IPS DF 6.9 (cell line): ENCODE data around the gene ADAMTS3.

Experiments
- DNase-seq: peaks from one replicate; pipeline ENCODE4 v3.0.0-alpha.2; 2013; ENCODE audit warnings: low read depth, low spot score
- H3K27ac ChIP-seq: one replicate; pipeline ENCODE4 v1.5.1; 2013; ENCODE audit warnings: low read length, control low read depth
- H3K27me3 ChIP-seq: 2 replicates; pipeline ENCODE4 v1.6.1; 2013; ENCODE audit warnings: mild to moderate bottlenecking, low read length; ENCODE audit not compliant: control insufficient read depth, insufficient read depth
- H3K36me3 ChIP-seq: 2 replicates; pipeline ENCODE4 v1.6.1; 2013; ENCODE audit warnings: low read length; ENCODE audit not compliant: control insufficient read depth, insufficient read depth
- H3K4me1 ChIP-seq: 2 replicates; pipeline ENCODE4 v1.6.1; 2013; ENCODE audit warnings: low read length; ENCODE audit not compliant: control insufficient read depth, insufficient read depth
- H3K4me3 ChIP-seq: 2 replicates; pipeline ENCODE4 v1.5.1; 2013; ENCODE audit warnings: mild to moderate bottlenecking, low read length
- H3K9me3 ChIP-seq: 2 replicates; pipeline ENCODE4 v1.6.1; 2013; ENCODE audit warnings: low read length, inconsistent platforms; ENCODE audit not compliant: control insufficient read depth, insufficient read depth
- WGBS: extraction: QIAGEN DNeasy Blood & Tissue Kit; methylation state at CpG from one replicate; pipeline ENCODE4 v1.1.7; 2013; ENCODE audit warnings: mixed read lengths, missing lambda C conversion rate; ENCODE audit not compliant: insufficient read length, insufficient coverage; 5-methylcytosine and 5-hydroxymethylcytosine counted together

ADAMTS3 gene

DNA sequence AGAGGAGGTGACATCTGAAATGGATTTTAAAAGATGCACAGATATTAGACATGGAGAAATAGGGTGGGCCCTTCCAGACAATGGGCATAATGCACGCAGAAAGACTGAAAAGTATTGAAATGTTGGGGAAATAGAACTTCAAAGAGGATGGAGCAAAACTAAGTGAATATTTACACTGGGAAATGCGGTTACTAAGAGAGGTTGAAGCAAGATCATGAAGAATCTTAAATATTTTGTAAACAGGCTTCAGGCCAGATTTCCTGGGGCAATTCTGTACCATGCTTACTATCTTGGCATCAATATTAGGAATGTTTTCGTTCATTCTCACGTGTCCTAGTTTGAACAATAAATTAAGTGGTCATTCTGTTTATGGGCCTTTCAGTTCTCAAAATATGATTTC is 216.3 kb downstream of the ADAMTS3 start:
- Histone ChIP-seq H3K36me3 (no peaks in the 10 kb centered on the region), H3K4me1 (no peaks in the 10 kb centered on the region), H3K9me3 (no peaks in the 10 kb centered on the region), H3K27me3 (no peaks in the 10 kb centered on the region), H3K4me3 (no peak overlapping the region), H3K27ac (no peak overlapping the region)
- no peak for DNase-seq
- WGBS: no CpG with 5 or more reads among the region's 4 CpGs

DNA sequence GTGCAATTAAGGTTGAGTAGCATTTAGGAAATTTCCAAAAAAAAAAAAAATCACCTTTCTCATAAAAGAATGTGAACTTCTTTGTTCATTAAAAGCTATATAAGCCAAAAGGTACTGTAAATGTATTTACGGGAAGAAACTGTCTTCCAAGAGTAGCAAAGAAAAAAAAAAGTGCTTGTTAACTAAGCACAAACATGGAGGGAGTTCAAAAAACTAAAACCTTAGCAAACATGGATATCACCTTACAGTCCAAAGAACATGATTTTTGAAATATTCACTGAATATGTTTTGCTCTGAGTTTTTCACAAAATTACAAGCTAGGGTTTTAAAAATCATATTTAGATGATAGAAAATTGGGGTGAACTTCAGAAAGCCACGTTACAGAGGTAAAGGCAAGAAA is 217.5 kb downstream of the ADAMTS3 start:
- Histone ChIP-seq H3K9me3 (no peaks in the 10 kb centered on the region), H3K27me3 (no peaks in the 10 kb centered on the region), H3K36me3 (no peaks in the 10 kb centered on the region), H3K4me1 (no peaks in the 10 kb centered on the region), H3K4me3 (no peak overlapping the region), H3K27ac (no peak overlapping the region)
- no CpG with 5 or more reads among the region's 2 CpGs for WGBS
- no peak for DNase-seq

GRCh38 chr4:72348701-72349100 is 220.3 kb downstream of the ADAMTS3 start:
- no peaks in the 10 kb centered on the region for H3K36me3 ChIP-seq
- H3K4me3 ChIP-seq: no peak overlapping the region
- DNase-seq: no peak
- H3K9me3 ChIP-seq: no peaks in the 10 kb centered on the region
- no peaks in the 10 kb centered on the region for H3K4me1 ChIP-seq
- no peak overlapping the region for H3K27ac ChIP-seq
- no peaks in the 10 kb centered on the region for H3K27me3 ChIP-seq

- Histone ChIP-seq H3K4me1 (no peaks in the 10 kb centered on the region), H3K27me3 (no peaks in the 10 kb centered on the region), H3K9me3 (no peaks in the 10 kb centered on the region)
These were observed 224.6 kb downstream of the ADAMTS3 start for GRCh38 chr4:72344418-72344817.

GRCh38 chr4:72341432-72341820 is 227.6 kb downstream of the ADAMTS3 start:
- no peaks in the 10 kb centered on the region for H3K27me3 ChIP-seq
- H3K27ac ChIP-seq: no peak overlapping the region
- H3K9me3 ChIP-seq: no peaks in the 10 kb centered on the region
- H3K4me3 ChIP-seq: no peak overlapping the region
- no peak for DNase-seq
- WGBS: no CpG with 5 or more reads among the region's 2 CpGs
- no peaks in the 10 kb centered on the region for H3K36me3 ChIP-seq
- H3K4me1 ChIP-seq: no peaks in the 10 kb centered on the region

More at GRCh38 chr4:72344418-72344817, 224.6 kb downstream of the ADAMTS3 start:
- no peak overlapping the region for H3K4me3 ChIP-seq
- H3K36me3 ChIP-seq: no peaks in the 10 kb centered on the region
- no peak for DNase-seq
- H3K27ac ChIP-seq: no peak overlapping the region

DNA sequence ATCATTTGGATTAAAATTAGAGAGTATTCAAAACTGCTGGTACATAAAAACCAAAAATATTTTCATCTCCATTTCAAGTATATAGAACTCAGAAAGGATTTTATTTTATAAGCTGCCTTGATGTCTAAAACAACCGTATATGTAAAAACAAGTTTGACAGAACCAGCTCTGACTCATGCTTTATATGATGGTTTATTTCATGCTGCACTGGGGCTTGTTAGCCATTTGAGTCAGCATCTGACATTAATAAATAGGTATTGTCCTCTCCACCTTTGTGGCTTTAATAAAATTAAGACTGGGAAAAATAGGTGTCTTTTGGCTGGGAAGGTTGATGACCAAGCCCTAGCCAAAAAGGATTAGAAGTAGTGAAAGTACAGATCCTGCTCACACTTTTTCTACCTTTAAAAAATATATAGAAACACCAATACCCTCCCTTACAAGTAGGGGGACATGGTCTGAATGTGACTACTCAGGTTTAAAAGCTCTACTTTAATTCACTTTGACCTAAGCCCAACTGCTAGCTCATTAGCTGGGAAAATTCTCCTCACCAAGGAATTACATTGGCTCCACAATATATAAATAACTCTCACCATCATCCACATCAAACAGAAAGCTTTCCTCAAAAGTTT is 228.1 kb downstream of the ADAMTS3 start:
- H3K27ac ChIP-seq: no peak overlapping the region
- no peaks in the 10 kb centered on the region for H3K4me1 ChIP-seq
- WGBS: no CpG with 5 or more reads among the region's 1 CpG
- no peaks in the 10 kb centered on the region for H3K36me3 ChIP-seq
- DNase-seq: no peak
- no peaks in the 10 kb centered on the region for H3K9me3 ChIP-seq
- H3K27me3 ChIP-seq: no peaks in the 10 kb centered on the region
- no peak overlapping the region for H3K4me3 ChIP-seq

GRCh38 chr4:72338060-72338459 is 231.0 kb downstream of the ADAMTS3 start:
- no peak for DNase-seq
- no peaks in the 10 kb centered on the region for H3K36me3 ChIP-seq
- WGBS: no CpG with 5 or more reads among the region's 1 CpG
- H3K4me3 ChIP-seq: no peak overlapping the region
- no peaks in the 10 kb centered on the region for H3K9me3 ChIP-seq
- no peak overlapping the region for H3K27ac ChIP-seq
- H3K4me1 ChIP-seq: no peaks in the 10 kb centered on the region
- no peaks in the 10 kb centered on the region for H3K27me3 ChIP-seq

DNA sequence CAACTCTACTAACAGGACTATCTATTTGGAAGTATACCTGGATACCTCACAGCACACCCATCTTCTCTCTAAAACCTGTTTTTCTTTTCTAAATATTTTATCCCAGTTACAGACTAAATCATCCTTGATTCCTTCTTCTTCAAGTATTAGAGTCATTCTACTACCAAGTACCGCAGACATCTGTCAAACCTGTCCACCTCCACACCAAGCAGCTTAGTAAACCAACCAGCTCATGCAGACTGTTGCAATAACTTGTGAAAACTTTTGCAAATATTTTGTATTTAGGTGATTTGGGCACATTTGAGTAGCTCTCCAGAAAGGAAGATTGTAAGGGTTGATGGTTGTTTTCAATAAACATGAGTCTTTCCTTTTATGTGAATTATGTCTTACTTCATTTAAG is 238.6 kb downstream of the ADAMTS3 start:
- no peaks in the 10 kb centered on the region for H3K9me3 ChIP-seq
- no peak overlapping the region for H3K4me3 ChIP-seq
- no peaks in the 10 kb centered on the region for H3K4me1 ChIP-seq
- no peak overlapping the region for H3K27ac ChIP-seq
- no peaks in the 10 kb centered on the region for H3K36me3 ChIP-seq
- no CpG with 5 or more reads among the region's 1 CpG for WGBS
- H3K27me3 ChIP-seq: no peaks in the 10 kb centered on the region
- DNase-seq: no peak

DNA sequence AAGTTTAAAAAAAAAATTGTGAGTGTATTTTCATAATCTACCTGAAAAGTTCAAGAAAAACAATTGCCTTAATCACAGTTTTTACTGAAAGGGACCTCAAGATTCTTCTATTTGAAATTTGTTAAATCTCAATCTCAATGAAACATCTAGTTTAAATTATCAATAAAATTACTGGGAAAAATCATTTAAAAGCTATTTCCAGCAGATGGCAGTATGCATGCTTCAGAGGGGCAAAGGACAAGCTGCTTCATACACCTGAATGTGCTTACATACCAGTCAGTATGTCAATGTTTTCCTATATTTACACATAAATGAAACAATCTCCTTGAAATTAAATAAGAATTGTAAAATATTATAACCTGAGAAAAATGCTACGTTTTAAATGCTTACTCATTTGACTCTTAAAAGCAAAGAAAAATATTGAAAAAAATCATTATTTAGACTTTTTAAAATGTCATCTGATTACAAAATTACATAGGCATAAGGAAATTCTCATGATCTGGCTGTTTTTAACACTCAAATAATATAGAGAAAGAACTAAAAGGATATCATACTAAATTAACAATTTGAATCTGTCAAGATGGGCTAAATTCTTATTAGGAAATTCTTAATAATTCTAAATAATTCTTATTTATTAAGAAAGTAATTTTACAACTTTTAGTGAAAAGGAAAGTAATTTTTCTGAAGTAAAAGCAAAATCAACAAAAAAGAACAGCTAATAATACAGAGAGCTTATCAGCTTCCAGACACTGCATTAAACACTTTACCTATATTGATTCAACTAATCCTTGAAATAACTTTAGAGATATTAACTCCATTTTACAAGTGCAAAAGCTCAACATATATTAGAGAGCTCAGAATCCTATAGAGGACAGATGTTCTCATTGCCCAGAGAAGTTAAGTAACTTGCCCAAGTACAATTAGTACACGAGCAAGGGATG is 242.1 kb downstream of the ADAMTS3 start:
- no CpG with 5 or more reads among the region's 2 CpGs for WGBS

DNA sequence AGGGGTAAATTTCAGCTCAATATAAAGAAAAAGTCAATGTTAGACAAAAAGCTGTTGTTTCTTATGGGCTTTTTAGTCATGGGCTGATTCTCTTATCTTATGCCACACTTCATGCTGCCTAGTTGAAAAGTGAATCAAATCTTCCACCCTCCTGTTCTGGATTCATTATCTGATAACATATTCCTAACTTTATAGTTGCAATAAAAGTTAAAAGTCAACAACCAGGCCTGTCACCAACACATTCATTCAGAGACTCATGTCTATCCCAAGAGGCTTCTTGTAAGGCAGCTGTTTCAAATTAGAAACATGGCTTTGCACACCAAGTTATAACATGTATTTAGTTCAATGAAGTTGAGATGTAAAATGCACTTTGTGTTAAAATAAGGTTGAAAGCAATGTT is 243.8 kb downstream of the ADAMTS3 start:
- no peaks in the 10 kb centered on the region for H3K9me3 ChIP-seq
- H3K4me1 ChIP-seq: no peaks in the 10 kb centered on the region
- H3K4me3 ChIP-seq: no peak overlapping the region
- DNase-seq: no peak
- H3K27me3 ChIP-seq: no peaks in the 10 kb centered on the region
- H3K27ac ChIP-seq: no peak overlapping the region
- H3K36me3 ChIP-seq: no peaks in the 10 kb centered on the region

More for the DNA sequence above, 242.1 kb downstream of the ADAMTS3 start:
- H3K4me1 ChIP-seq: no peaks in the 10 kb centered on the region
- H3K4me3 ChIP-seq: no peak overlapping the region
- no peaks in the 10 kb centered on the region for H3K27me3 ChIP-seq
- H3K27ac ChIP-seq: no peak overlapping the region
- DNase-seq: no peak
- no peaks in the 10 kb centered on the region for H3K36me3 ChIP-seq
- H3K9me3 ChIP-seq: no peaks in the 10 kb centered on the region

DNA sequence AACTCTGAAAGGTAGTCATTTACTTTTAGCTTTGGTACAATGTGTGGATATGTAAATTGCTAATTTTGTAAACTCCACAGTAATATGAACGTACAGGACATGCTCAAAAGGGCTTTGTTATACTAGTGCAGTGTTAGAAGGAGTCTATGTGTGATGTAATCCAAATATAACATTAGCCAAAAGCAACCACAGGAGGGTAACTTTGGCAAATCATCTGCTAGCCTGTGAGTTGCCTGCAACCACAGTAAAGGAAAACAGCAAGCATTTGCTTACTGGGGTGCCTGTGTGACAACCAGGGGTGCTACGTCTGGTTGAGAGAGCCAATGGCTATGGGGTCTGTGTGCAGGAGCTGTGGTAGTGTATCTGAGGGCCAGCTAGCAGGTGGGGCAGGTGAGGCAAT is 245.8 kb downstream of the ADAMTS3 start:
- no peak overlapping the region for H3K4me3 ChIP-seq
- no peak for DNase-seq
- H3K27me3 ChIP-seq: no peaks in the 10 kb centered on the region
- H3K4me1 ChIP-seq: no peaks in the 10 kb centered on the region
- no peak overlapping the region for H3K27ac ChIP-seq
- WGBS: no CpG with 5 or more reads among the region's 2 CpGs
- no peaks in the 10 kb centered on the region for H3K36me3 ChIP-seq
- no peaks in the 10 kb centered on the region for H3K9me3 ChIP-seq
